DMS 273 (cell line): Measurements from ENCODE around the gene VSIG4.

ENCODE experiments used
- DNase-seq: peaks from one replicate; lab custom pipeline; 2025; ENCODE audit not compliant: unreplicated experiment; lab: John Stamatoyannopoulos, UW

VSIG4 gene

DNA sequence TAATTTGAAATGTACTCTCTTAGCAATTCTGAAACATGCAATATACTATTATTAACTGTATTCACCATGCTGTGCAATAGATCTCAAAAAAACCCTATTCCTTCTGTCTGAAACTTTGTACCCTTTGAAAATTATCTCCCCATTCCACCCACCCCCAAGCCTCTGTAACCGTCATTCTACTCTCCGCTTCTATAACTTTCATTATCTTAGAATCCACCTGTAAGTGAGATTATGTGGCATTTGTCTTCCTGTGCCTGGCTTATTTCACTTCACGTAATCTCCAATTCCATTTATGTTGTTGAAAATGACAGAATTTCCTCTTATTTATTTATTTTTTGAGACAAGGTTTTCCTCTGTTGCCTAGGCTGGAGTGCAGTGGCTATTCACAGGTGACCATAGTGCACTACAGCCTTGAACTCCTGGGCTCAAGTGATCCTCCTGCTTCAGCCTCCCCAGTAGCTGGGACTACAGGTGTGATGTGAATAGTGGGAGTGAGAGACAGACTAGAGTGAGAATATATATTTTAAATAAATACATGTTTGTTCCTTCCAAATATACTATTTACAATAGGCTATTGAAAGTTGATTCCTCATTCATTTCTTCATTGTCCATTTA lies 30.5 kb downstream of the VSIG4 start:
- DNase-seq = no peak

- DNase-seq = no peak
Observed at GRCh38 chrX:66008328-66008970, 31.4 kb downstream of the VSIG4 start.

DNA sequence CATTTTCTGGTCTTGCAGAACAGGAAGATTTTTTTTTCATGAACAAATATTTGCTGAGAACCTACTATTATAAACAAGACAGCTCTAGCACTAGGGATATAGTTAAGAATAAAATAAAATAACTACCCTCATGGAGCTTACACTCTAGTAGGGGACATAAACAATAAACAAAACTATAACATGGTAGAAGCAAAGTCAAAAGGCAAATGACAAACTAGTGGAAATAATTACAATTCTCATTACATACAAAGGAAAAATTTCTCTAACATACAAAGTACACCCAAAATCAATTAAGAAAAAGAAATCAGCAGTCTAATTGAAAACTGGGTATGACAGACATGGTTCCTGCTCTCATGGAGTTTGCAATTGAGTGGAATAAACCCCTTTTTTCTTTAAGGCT lies 32.0 kb downstream of the VSIG4 start:
- no peak for DNase-seq

DNA sequence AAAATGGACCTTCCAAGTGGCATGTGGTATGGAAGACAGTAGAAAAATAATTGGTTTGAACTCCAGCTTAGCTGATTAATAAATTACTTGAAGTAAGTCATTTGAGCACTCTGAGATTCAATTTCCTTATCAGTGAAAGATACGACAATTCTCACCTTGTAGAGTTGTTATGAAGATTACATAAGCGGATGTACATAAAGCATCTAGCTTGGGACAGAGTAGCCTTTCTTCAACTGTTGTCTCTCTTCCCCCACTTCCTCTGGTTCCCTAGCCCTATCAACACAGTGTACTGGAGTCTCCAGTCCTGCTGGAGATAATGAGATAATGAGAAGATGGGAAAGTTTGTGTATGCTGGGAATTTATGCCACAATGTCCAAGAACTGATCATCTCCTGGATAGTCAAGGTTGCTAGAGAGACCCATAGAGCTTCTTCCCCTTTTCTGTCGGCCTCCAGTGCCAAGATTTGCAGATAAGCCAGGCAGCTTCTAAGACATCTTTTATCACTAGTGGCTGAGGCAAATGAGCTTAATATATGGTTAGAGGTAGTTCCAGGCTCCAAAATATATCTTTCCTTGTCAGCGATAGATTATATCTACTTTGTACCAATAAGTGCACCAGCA lies 33.9 kb downstream of the VSIG4 start:
- no peak for DNase-seq

DNA sequence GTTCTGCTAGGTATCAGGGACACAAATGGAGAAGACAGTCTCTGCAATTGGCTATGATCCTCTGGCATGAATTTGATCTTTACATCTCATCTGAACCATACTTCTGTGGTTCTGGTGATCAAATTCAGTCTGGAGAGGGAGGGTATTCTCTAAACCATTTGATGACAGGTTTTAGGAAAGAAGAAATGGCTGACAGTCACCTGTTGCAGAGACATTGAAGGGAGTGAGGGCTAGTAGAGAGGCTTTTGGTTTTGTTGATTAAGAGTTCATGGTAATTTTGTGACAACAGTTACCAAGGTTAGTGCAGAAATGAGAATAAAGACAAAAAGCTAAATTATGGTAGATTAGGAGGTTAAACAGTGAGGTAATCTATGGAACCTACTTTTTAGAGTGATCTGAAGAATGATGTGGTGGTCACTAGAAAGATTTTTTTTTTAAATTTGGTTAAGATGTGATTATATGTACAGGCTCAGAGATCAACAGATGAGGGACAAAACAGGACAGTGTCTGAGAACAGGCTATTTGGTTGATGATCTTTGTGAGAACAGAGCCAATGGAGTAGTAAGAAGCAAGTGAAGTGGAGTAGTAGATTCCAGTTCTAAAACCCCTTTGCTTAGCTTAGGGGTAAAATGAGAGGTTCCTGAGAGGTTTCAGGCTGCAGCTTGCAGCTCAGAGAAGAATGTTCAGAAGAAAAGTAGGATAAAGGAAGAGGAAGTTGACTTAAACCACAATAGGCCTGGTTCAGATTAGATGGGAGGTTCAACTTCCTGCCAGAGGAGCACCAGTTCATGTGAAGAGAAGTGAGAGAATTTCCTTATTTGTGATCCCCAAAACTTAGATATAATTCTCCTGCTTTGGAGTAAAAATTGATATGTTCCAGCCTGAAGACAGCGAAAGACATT lies 34.7 kb downstream of the VSIG4 start:
- DNase-seq = no peak

- no peak for DNase-seq
Observed at GRCh38 chrX:66002824-66003680, 36.8 kb downstream of the VSIG4 start.

DNA sequence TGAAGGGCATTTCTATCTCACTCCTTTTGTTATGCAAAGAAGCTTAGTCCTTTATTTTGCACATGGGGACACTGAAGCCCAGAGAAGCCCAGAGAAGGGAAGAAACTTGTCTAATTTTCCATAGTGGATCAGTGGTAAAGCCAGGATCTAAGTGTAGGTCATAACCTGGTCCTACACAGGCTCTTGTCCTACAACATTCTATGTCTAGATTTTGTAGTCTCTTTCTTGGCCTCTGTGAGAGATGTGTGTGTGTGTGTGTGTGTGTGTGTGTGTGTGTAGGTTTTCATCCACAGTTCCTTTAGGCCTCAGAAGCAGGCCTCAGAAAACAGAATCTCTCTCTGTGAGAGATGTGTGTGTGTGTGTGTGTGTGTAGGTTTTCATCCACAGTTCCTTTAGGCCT lies 38.3 kb downstream of the VSIG4 start:
- no peak for DNase-seq

DNA sequence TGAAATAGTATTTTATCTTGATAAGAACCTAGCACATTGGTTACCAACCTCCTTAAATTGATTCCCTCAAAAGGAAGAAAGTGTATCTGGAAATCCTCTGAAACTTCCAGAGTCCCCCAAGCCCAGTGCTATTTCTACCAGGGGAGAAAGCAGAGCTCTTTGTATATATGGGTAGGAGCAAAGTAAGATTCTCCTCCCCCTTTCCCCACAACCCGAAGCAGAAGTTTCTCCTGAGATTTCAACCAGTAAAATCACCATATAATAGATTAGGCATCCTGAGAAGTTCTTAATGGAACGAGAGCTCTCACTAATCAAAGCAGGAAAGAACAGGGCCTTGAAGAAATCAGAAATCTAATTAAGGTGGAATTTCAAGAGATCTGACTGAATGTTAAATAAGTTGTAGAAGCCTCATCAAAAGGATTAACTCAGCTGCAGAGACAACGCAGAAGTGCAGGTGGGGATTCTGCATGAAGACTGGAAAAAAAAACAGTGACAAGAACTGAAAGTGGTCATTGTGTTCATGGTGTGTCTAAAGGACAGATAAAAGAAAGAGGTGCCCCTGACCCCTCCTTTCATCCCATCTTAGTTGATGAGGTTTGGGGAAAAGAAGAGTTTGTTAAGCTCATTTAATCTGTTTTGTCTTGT lies 39.1 kb downstream of the VSIG4 start:
- DNase-seq = no peak

- DNase-seq = no peak
Observed at GRCh38 chrX:66000178-66000577, 39.7 kb downstream of the VSIG4 start.

- no peak for DNase-seq
Observed at GRCh38 chrX:65999563-66000148, 40.2 kb downstream of the VSIG4 start.

- DNase-seq = no peak
Observed at GRCh38 chrX:65999029-65999562, 40.8 kb downstream of the VSIG4 start.

DNA sequence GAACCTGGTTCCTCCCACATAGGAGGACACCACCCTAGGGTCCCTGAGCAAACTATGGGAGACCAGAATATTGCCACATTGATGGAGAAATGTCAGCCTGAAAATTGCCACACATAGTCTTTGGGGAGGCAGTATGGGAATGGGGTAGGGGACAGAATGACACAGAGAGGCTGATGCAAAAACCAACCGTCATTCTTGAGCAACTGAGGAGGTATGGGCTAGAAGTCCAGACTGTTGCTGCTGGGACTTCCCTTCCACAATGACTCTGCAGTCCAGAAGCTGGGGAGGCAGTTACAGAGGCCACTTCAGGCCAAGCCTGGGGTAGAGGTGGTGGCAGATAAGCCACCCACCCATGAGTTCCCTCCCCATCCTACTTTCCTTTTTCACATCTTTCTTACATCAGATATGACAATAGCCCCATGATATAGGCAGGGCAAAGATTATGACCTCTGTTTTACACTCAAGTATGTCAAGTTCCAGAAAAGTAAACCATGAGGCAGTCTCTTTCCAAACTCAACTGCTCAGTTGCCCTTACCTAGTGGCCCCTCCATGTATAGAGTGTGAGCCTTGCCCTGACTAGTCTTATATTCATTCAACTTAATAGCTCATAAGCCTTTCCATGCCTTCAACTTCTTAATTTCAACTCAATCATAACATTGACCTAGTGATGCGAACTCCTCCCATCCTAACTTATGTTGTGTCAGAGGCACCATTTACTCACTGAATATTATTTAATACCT lies 41.7 kb downstream of the VSIG4 start:
- DNase-seq = no peak

DNA sequence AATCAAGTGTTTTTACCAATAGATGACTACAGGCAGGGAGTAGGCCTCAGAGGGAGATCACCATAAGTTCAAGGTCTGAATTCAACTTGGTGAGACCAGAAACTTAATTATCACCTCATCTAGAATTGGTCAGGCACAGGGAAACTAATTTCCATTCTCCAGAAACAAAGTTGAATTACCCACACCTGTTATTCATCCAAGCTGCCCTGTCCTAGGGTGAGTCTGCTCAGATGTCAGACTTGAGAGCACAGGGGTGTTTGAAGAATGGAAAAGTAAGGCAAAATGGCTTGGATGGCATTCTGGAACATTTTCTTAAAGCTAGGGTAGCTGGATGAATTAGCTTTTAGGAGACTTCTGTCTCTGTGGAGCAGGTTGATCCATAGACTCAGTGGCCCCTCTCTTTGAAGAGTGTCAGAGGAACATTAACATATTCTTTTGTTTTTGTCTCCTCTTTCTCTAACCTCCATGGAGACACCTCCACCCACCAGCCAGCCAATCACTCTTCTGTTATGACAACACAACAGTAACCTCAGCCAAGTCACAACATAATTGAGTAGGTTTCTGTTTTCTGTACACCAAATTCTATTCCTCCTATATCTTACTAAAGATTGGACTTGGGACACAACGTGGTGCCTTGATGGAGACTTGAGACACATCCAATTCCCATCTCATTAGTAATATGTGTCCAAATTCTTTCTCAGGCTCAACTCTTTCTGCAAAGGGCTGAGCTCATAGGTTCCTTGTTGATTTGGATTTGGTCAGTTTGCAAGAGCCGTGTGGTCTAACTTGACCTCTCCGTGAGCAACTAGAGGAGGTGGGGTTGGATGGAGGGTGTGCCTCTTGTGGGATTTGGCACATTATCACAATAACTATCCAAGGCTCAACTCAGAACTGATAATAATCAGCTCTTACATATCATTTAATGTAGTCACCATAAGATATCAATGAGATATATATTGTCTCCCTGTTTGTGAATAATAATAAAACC lies 45.1 kb downstream of the VSIG4 start:
- DNase-seq = no peak

GRCh38 chrX:65993915-65994460 lies 45.9 kb downstream of the VSIG4 start:
- no peak for DNase-seq

GRCh38 chrX:65993332-65993731 lies 46.5 kb downstream of the VSIG4 start:
- DNase-seq = no peak

DNA sequence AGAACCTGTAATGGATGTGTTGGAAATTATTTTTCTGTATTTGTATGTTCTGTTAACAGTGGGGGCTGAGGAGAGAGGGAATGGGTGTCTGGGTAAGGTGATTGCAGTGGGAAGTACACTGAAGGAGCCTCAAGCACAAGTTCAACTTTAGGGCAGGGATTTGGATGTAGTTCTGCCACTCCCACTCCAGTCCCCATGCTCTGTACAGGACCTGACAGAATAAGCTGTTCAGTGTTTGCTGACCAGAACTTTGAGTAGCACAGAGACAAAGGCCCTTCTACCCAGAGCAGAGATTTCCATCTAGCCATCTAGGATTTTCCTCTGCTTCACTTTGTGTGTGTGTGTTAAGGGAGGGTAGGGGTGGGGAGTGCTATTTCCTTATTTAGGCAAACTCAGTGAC lies 49.2 kb downstream of the VSIG4 start:
- DNase-seq = no peak

DNA sequence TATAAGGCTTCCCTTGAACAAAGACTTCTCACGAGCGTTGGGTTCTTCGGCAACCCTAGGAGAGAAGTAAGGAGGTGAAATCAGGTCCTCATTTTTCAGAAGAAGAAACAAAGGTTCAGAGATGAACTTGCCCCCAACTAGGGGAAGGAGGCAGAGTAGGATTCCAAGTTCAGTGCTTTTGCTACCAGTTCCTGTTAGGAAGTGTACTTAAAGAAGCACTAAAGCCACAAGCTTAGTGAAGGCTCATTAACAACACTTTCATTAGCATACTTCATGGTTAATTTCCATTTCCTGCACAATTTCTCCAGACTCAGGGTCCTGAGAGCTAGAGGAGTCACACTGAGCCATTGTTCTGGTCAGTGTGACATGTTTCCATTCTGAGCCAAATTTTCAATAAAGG lies 52.1 kb downstream of the VSIG4 start:
- no peak for DNase-seq
